NCI-H526 treated with DMSO at 0.1 percent for 48 hours (cell line): ENCODE measurements around the gene PLEKHA7.

ENCODE experiments used
- DNase-seq: peaks from one replicate; lab custom pipeline; 2025; lab: John Stamatoyannopoulos, UW

Gene PLEKHA7

DNA sequence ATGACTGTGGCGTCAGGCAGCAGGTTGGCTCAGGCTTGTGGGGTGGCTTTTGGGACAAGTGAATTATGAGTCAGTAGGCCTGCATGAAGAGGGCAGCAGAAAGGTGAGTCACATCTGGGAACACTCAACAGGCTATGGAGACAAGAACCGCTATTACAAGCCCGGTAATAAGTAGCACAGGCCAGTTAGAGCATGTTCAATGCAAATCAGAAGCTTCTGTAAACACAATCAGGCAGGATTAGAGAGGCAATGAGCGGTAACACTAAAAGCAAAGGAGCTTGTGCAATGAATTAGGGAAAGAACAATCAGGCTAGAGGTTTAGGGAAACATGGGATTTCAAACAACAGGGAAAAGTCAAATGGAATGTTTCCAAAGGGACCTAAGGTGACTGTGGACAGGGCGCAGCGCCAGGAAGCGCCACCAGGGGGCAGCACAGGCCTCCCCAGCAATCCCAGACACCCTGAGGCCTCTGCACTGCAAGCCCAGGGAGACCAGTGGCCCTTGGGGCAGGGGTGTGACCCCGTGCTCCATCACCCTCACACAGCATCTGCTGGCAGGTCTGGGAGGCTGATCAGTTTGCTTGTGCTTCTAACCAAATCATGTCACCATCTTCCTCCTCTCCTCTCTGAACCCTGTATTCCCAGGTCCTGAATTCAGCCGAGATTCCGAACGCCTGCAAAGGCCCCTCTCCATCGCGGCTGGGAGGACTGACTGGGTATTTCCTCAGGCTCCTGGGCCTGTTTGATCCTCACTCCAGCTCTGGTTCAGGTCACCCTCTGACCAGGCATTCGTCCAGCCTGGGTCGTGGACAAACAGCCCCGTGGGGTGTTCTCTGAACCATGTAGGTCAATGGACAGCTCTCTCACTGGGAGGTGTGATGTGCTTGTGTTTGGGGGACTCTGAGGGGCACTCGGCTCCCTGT is 225.8 kb downstream of the PLEKHA7 start:
- DNase-seq, result peak; percentile 97

DNA sequence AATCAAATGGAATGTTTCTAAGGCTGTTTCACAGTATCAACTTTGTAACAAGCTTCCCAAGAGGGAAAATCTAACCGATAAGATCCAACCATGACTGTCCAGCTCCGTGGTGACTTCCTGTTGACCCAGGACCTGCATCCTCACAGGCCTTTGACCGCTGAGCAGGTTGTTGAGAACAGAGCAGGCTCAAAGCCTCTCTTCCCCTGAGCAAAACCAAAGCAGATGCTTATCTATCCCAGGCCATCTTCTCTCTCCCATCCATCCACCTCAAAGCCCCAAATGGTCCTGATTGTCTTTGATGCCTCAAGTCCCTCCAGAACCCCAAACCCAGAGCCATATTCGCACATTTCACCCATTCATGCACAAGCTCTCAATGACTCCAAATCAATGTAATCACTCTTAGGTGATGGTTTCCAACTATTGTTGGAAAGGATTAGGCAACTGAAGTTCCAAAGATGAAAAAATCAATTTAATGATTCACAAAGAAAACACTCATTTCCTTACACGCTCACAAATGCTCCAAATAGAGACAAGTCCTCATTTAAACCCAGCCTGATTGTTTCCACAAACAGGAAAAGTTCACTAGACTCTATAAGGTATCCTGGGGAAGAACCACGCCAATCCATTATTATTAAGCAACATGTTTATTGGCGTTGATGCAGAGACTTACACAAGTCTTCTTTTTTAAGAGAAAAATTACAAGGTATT is 227.0 kb downstream of the PLEKHA7 start:
- no peak for DNase-seq

DNA sequence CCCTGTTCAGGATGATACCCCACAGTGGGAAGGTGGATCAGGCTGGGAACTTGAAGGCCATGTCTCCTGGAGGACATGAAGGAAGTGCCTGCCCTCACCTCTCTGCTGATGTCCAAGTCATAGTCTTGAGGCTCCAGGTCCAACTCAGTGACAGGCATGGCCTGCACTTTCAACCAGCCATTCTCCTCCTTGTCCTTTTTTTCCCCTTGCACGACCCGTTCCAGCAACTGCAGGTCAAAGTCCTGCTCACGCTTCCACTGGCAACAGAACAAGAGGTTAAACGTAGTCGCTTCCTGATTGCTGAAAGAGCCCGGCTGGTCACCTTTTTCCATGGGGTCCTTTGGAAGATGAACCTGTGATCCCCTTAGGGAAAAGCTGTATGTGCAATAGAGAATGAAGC is 228.1 kb downstream of the PLEKHA7 start:
- no peak for DNase-seq

- peak; percentile 17 for DNase-seq
Measured at GRCh38 chr11:16785520-16786128, 228.6 kb downstream of the PLEKHA7 start.

DNA sequence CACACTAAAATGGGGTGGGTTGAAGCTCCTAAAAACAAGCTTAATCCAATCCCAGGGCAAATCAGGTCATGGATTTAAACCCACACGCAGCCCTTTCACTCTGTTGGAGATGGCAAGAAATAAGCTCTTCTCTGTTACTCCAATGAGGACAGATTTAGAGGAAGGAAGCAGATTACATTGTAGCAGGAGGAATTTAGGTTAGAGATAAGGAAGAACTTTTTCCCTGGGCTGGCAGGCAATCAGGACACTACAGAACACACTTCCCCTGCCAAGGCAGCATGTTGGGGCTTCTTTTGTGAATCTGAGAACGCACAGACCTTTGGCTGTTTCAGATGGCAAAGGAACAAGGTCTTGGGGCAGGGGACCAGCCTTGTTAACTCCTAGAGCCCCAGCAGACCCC is 229.5 kb downstream of the PLEKHA7 start:
- no peak for DNase-seq

GRCh38 chr11:16784097-16784496 is 230.1 kb downstream of the PLEKHA7 start:
- no peak for DNase-seq

GRCh38 chr11:16783321-16783801 is 230.9 kb downstream of the PLEKHA7 start:
- DNase-seq, result no peak

DNA sequence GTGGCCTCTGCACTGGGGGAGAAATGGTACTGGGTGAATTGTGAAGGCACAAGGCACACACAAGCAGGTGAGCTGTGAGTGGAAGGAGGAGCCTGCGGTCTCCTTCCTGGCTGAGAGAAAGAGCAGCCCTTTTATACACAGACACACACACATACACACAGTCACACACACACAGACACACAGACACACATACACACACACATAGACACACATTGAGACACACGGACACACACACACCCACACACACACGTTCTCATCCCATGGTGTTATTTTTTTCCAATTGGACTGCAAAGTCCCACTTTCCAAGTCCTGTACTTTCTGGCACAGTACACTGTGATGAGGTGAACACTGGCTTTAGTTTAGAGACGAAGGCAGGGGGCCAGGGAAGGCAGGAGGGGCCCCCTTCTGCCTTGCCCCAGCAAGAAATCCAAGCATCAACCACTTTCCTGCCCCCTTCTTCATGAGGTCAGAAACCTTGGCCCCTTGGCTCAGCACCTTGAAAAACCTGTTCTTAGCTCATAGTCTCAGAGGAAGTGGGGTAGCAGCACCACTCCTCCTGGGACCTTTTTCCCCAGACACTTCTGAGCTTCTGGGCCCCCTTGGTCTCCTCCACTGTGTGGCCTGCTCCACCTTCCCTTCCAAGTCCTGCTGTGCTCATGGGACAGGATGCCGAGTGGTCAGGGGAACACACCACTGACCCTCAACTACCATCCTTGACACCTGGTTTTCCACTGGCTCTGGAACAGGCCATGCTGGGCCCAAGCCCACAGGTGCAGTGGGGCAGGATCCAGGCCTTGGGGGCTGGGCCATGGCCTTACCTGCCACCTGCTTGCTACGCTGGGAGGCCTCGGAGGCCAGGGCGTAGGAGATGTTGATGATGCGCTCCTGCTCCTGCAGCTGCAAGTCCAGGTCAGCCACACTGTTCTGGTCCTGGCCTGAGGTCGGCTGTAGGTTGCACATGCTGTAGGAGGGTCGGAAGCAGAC is 232.0 kb downstream of the PLEKHA7 start:
- DNase-seq, result no peak

DNA sequence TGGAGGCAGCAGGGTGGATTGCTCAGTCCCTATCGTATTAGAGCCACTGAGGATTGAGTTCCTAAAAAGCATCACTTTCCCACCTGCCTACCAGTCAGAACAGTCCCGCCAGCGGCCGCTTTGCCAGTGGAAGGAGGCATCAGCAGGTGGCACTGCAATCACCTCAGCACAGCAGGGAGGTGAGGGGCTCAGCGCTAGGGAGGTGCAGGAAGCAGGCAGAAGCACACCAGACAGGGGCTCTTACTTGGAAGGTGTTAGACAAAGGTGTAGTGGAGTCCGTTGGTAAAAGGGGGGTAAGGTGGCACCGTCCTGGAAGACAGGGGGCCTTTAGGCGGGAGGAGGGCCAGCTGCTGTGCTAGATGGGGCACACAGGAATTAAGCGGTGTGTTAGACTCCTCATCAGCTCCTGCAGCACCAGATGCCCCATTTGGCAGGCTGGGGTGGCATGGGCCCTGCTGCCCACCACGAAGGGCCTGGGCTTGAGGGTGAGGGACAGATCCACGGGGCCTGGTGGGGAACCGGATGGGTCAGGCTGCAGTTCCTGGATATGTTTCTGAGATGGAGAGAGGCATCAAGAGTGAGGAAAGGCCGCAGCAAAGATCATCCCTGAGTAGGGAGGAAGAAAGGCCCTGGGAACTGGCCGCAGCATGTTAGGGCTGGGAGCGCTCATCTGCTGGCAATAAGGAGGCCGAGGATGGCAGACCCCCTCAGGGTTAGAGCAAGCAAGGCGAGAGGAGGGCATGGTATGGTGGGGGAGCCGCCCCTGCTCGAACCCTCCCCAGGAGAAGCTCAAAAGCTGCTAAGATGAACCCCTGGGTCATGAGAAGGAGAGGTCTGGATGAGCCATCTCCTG is 233.3 kb downstream of the PLEKHA7 start:
- no peak for DNase-seq

DNA sequence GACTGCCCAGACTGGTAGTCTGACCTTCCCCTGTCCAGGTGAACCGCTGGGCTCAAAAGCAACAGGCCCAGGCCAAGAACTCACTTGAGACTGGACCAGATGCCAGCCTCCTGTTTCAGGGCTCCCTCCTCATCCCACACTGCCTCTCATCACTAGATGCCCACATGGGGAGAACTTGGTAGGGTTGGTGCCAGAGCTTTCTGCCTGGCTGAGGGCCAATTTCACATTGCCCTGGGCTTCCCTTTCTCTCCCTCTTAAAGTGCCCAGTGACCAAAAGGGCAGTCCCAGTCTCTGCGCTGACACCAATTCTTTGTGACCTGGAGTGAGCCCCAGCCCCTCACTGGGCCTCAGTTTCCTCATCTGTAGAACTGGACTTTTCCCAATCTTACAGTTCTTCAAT is 234.1 kb downstream of the PLEKHA7 start:
- no peak for DNase-seq

GRCh38 chr11:16779436-16779835 is 234.8 kb downstream of the PLEKHA7 start:
- DNase-seq, result no peak

DNA sequence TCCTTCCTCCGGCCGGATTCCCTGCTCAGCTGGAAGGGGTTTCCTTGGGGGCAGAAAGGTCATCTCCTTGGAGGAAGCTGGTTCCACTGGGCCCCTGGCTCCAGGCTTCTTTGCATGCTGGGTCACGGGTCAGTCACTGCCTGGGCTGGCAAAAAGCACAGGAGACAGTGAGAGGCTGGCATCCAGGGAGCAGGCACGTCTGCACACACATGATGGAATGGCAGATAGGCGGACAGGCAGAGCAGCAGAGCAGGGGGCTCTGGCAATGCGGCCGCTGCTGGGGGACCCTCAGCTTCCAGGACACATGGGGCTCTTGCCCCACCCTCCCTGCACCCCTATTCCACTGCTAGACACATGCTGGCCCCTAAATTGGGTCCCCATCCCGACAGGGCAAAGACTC is 235.3 kb downstream of the PLEKHA7 start:
- DNase-seq, result no peak

DNA sequence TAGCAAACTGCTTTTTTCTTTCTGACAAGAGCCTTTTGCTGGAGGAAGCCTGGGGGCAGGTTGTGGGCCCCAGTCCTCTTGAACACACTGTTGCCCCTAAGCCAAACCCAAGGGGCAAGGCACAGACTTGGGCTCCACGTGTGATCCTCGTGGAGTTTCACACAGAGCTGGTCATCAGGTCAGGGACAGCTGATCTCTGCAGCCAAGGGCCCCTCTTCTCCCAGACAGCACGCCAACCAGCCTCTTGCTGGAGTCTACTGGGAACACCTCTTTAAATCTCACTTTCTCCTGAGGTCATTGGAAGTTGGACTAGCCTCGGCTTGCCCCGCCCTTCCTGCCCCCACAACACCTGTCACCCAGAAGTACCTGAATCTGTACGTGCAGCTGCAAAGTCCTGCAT is 235.9 kb downstream of the PLEKHA7 start:
- DNase-seq, result no peak

DNA sequence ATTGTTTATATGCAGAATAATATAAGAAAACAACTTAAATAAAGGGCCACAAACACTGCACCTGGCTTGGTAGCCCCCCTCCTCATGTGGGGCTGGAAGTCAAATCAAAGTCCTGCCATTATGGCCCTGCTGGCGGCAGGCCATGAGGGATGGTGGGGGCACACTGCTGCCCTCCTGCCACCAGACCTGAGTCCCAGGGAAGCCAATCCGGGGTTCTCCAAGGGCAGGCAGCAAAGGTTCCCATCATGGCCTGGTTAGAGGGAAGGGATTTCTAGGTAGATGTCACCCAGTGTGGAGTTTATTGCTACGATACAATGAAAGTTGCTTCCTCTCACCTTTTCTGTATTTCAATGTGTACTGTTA is 236.6 kb downstream of the PLEKHA7 start:
- no peak for DNase-seq

DNA sequence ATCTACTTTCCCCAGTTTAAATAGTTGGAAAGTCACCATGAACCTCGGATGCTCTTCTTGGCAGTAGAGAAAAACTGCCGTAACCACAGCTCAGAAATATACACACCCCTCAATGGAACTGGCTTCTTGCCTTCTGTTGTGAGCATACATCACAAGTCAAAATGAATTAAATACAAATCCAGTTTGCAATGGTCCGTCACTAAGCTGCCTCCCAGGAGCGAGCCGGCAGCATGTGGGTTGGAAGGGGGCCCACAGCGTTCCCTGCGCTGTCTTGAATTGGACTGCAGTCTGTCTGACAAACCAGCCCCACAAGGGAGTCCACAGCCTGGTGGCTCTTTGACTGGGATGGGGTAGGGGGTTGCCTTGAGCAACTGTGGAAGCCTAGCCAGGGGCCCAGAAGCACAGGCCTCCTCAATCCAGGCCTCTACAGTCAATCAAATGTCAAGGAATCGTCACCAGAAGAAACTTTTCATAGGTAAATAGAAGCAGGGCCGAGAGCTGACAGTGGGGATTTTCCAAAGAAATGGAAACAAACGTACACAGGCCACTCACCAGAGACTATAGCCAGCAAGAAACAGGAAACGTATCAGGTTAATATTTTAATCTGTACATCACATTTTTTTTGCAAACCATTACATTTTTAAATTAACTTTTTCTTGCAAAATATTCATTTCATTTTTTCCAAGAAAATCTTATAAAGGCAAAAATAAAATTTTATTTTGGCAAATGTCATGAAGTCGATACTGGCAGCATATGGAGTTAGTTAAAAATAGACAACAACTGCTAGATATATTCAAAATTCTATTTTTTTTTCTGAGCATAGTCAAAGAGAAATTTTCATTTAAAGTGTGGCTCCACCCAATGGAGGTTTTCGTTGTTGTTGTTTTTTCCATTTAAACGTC is 237.3 kb downstream of the PLEKHA7 start:
- DNase-seq, result no peak

DNA sequence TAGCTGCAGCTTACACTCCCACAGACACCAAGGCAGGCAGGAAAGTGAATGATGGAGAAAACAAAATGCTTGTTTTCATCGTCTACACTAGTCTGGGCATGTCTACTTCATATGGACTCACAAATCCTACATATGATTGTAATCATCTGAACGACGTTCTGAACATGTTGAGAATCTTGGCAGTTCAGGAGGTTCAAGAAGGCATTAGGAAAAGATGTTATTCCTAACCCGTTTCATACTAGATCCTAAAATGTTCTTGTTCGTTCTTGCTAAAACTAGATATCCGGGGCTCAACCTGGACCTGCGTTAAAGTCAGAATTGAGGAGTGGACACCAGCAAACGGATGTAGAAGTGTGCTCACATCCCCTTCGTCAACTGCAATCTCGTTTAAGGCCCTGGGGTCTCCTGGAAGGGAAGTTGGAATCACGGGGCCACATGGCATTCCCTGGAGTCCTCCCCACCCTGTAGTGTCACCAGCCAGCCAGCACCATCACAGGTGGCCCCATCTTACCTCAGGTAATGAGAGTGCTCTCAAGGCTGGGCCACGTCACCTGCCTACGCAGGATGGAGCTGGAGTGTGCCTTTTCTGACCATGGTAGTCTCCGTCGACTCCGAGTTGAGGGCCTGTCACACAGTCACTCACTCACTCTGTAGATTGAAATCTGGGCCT is 238.5 kb downstream of the PLEKHA7 start:
- no peak for DNase-seq

- DNase-seq, result no peak
Measured at GRCh38 chr11:16774936-16775613, 239.1 kb downstream of the PLEKHA7 start.
